SK-N-SH (cell line): ENCODE results near the gene TNFRSF14. TPM values are rescaled to one million over a fixed set of nuclear protein-coding genes. Genes with fewer than 3 reads are reported as not detected.

ENCODE experiments used
- CTCF ChIA-PET: fragments of 300-600, 350-600 bp; formaldehyde crosslinking; extraction: SDS; loops from one replicate; lab custom pipeline; 2021; lab: Yijun Ruan, JAX
- POLR2A ChIA-PET: fragments of 350-600 bp; sonication (Branson Sonifier 250); formaldehyde crosslinking; extraction: SDS; loops from one replicate; lab custom pipeline; 2020; ENCODE audit warnings: antibody characterized with exemption, inconsistent platforms; lab: Yijun Ruan, JAX
- DNase-seq: peaks from one replicate; pipeline ENCODE4 v3.0.0; 2012
- H2AFZ ChIP-seq: fragments of 200-600 bp; sonication (generic); 2 replicates; pipeline ENCODE4 v1.8.1; 2016; ENCODE audit warnings: antibody characterized with exemption, mild to moderate bottlenecking, low read depth
- H3F3A ChIP-seq: fragments of 200-600 bp; sonication (generic); replicated peaks from 2 replicates; pipeline ENCODE3; 2016; ENCODE audit warnings: antibody characterized with exemption, mild to moderate bottlenecking; ENCODE audit not compliant: insufficient read depth
- H3K27ac ChIP-seq, 2 experiments: fragments of 200-500 bp in 1 of 2; fragments of 200-600 bp in 1 of 2; sonication (Bioruptor generic) in 1 of 2; sonication (generic), shearing (Covaris generic) in 1 of 2; 2 replicates each; pipeline versions ENCODE4 v1.5.1 to v1.6.1; 2014 to 2016; ENCODE audit warnings: low read depth in 2 of 2, inconsistent platforms in 1 of 2, low read length in 1 of 2, mild to moderate bottlenecking in 1 of 2, mixed read lengths in 1 of 2
- H3K27me3 ChIP-seq: fragments of 200-600 bp; sonication (generic), shearing (Covaris generic); 2 replicates; pipeline ENCODE4 v1.6.1; 2016; ENCODE audit warnings: mixed run types; ENCODE audit not compliant: insufficient read depth
- H3K36me3 ChIP-seq, 2 experiments: fragments of 200-500 bp in 1 of 2; fragments of 200-600 bp in 1 of 2; sonication (Bioruptor generic) in 1 of 2; sonication (generic) in 1 of 2; replicated peaks in 1 of 2; 2 replicates each; pipeline versions ENCODE3 to v1.5.1; 2014 to 2016; ENCODE audit warnings: low read length in 1 of 2, mild to moderate bottlenecking in 1 of 2; ENCODE audit not compliant: insufficient read depth in 2 of 2, control insufficient read depth in 1 of 2
- H3K4me1 ChIP-seq, 2 experiments: fragments of 200-500 bp in 1 of 2; fragments of 200-600 bp in 1 of 2; sonication (Bioruptor generic) in 1 of 2; sonication (generic), shearing (Covaris generic) in 1 of 2; 2 replicates each; pipeline versions ENCODE4 v1.5.1 to v1.6.1; 2014 to 2016; ENCODE audit warnings: low read depth in 1 of 2, low read length in 1 of 2, mixed run types in 1 of 2; ENCODE audit not compliant: insufficient read depth in 2 of 2, control insufficient read depth in 1 of 2
- H3K4me2 ChIP-seq: fragments of 200-600 bp; sonication (generic), shearing (Covaris generic); 2 replicates; pipeline ENCODE4 v1.6.1; 2017; ENCODE audit warnings: mixed run types
- H3K4me3 ChIP-seq, 2 experiments: fragments of 200-500 bp in 1 of 2; fragments of 200-600 bp in 1 of 2; sonication (Bioruptor generic) in 1 of 2; sonication (generic), shearing (Covaris generic) in 1 of 2; 2 replicates each; pipeline versions ENCODE4 v1.5.1 to v1.8.1; 2014 to 2016; ENCODE audit warnings: low read depth in 2 of 2, inconsistent platforms in 1 of 2, low read length in 1 of 2, mild to moderate bottlenecking in 1 of 2, mixed read lengths in 1 of 2, moderate library complexity in 1 of 2
- H3K79me2 ChIP-seq: fragments of 200-600 bp; sonication (generic); 2 replicates; pipeline ENCODE4 v1.8.1; 2017; ENCODE audit warnings: mild to moderate bottlenecking; ENCODE audit not compliant: insufficient read depth
- H3K9ac ChIP-seq: fragments of 200-600 bp; sonication (generic); 2 replicates; pipeline ENCODE4 v1.6.1; 2017; ENCODE audit warnings: mixed run types
- H3K9me2 ChIP-seq: fragments of 200-600 bp; sonication (generic); 2 replicates; pipeline ENCODE4 v1.6.1; 2017; ENCODE audit warnings: mixed run types
- H3K9me3 ChIP-seq: fragments of 200-600 bp; sonication (generic); 2 replicates; pipeline ENCODE4 v1.6.1; 2017; ENCODE audit warnings: mixed run types, mild to moderate bottlenecking, moderate library complexity
- H4K20me1 ChIP-seq: fragments of 200-600 bp; sonication (generic); 2 replicates; pipeline ENCODE4 v1.6.1; 2017; ENCODE audit warnings: mild to moderate bottlenecking, mixed run types; ENCODE audit not compliant: insufficient read depth
- ELF1 ChIP-seq: IDR thresholded peaks from 2 replicates; pipeline ENCODE4 v1.4.0; 2012
- GABPA ChIP-seq: IDR thresholded peaks from 2 replicates; pipeline ENCODE4 v1.4.0; 2012; ENCODE audit warnings: low read depth, mild to moderate bottlenecking
- MEF2A ChIP-seq: IDR thresholded peaks from 2 replicates; pipeline ENCODE4 v1.4.0; 2012; ENCODE audit warnings: low read depth, borderline replicate concordance
- RAD21 ChIP-seq: IDR thresholded peaks from 2 replicates; pipeline ENCODE4 v1.6.1; 2012; ENCODE audit warnings: mild to moderate bottlenecking, low read length
- RCOR1 ChIP-seq: fragments of 150-350 bp; IDR thresholded peaks from 2 replicates; pipeline ENCODE4 v1.6.1; 2017; ENCODE audit warnings: antibody characterized with exemption, low read length
- RFX5 ChIP-seq: IDR thresholded peaks from 2 replicates; pipeline ENCODE4 v1.6.1; 2012; ENCODE audit warnings: mild to moderate bottlenecking, improper control_type of control experiment, low read length
- SIN3A ChIP-seq: IDR thresholded peaks from 2 replicates; pipeline ENCODE4 v1.6.1; 2012; ENCODE audit warnings: low read depth, mild to moderate bottlenecking, low read length, moderate library complexity, borderline replicate concordance
- SMC3 ChIP-seq: IDR thresholded peaks from 2 replicates; pipeline ENCODE4 v1.6.1; 2012; ENCODE audit warnings: low read depth, low read length, improper control_type of control experiment
- YY1 ChIP-seq: IDR thresholded peaks from 2 replicates; pipeline ENCODE4 v1.4.0; 2012; ENCODE audit warnings: low read depth, mild to moderate bottlenecking
- WGBS: methylation state at CpG from one replicate; pipeline ENCODE4 v1.1.6; 2017; ENCODE audit warnings: low lambda C conversion rate; 5-methylcytosine and 5-hydroxymethylcytosine counted together
- polyA plus RNA-seq, 3 experiments: library from polyadenylated mRNA; depleted of rRNA; stranded (reverse); fragments of >200 nt; gene quantifications; 2 replicates each; pipeline ENCODE4 v1.2.3, GENCODE V29; 2012
- TF ChIP-seq, protein P1 (sequence below): IDR thresholded peaks from 2 replicates; pipeline ENCODE4; 2012
- TF ChIP-seq, protein P2 (sequence below): IDR thresholded peaks from 2 replicates; pipeline ENCODE4 v1.4.0; 2012; ENCODE audit warnings: low read depth
- TF ChIP-seq, protein P3 (sequence below): IDR thresholded peaks from 2 replicates; pipeline ENCODE4 v1.4.0; 2012; ENCODE audit warnings: low read depth, borderline replicate concordance

The TNFRSF14 gene
- polyA plus RNA-seq, 1 of the 3 experiments (the other 2 are of a cell fraction), result 0.28 TPM

GRCh38 chr1:2520806-2521205 lies 35.4 kb upstream of the TNFRSF14 start:
- TF ChIP-seq MEF2A (no peak), RAD21 (no peak), SMC3 (no peak), ELF1 (no peak)
- TF ChIP-seq, protein P1, sequence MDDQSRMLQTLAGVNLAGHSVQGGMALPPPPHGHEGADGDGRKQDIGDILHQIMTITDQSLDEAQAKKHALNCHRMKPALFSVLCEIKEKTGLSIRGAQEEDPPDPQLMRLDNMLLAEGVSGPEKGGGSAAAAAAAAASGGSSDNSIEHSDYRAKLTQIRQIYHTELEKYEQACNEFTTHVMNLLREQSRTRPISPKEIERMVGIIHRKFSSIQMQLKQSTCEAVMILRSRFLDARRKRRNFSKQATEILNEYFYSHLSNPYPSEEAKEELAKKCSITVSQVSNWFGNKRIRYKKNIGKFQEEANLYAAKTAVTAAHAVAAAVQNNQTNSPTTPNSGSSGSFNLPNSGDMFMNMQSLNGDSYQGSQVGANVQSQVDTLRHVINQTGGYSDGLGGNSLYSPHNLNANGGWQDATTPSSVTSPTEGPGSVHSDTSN, result no peak
- Histone ChIP-seq H3K36me3 (peaks cover 5 to 61% of the 10 kb centered on the region in 2 experiments), H3F3A (no peaks in the 10 kb centered on the region), H3K4me3 (no peak overlapping the region), H3K27ac (no peak overlapping the region), H3K4me2 (no peak overlapping the region), H4K20me1 (peaks cover 36% of the 10 kb centered on the region), H3K9me3 (no peaks in the 10 kb centered on the region), H3K9ac (no peak overlapping the region), H2AFZ (no peak overlapping the region), H3K9me2 (no peaks in the 10 kb centered on the region), H3K27me3 (no peaks in the 10 kb centered on the region), H3K79me2 (peaks cover 38% of the 10 kb centered on the region), H3K4me1 (peaks cover 0 to 19% of the 10 kb centered on the region in 2 experiments; a peak in 2 of 4 replicates)
- ChIA-PET CTCF (interaction anchor here (1.3 kb wide), 1 partner anchor 11 kb away, joined by 4 read pairs; no protein-coding TSS in a partner anchor), POLR2A (no interaction called here)
- 93% methylated on average over 17 of the region's 21 CpGs for WGBS
- DNase-seq, result no peak

DNA sequence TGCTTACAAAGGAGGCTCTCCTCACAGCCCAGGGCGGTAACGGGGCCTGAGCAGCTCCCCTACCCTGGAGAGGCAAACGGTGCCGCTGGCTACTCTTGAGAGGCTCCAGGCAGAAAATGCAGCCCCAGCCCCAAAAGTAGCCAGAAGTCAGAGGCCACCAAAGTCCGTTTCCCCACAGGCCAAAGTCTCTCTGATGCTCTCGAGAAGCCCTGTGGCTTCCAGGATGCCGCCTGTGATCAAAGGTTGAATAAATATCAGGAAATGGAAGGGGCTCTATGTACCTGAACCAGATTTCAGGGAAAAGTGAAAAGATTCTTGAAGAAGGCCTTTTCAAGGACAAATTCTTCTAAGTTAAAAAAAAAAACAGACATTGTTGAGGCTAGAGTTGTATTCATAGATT lies 33.9 kb upstream of the TNFRSF14 start:
- POLR2A ChIA-PET, result no interaction called here
- peaks cover 0 to 25% of the 10 kb centered on the region in 2 experiments; a peak in 3 of 4 replicates for H3K4me1 ChIP-seq
- no peak overlapping the region for H2AFZ ChIP-seq
- CTCF ChIA-PET, result interaction anchor here (1.0 kb wide), 1 partner anchor 25 kb away, joined by 3 read pairs; no protein-coding TSS in a partner anchor
- H3K9me3 ChIP-seq, result no peaks in the 10 kb centered on the region
- DNase-seq, result no peak
- 97% methylated on average over 7 of the region's 7 CpGs for WGBS
- TF ChIP-seq GABPA, result no peak
- no peak for TF ChIP-seq RCOR1
- TF ChIP-seq YY1, result no peak
- TF ChIP-seq, protein P2, sequence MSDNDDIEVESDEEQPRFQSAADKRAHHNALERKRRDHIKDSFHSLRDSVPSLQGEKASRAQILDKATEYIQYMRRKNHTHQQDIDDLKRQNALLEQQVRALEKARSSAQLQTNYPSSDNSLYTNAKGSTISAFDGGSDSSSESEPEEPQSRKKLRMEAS, result no peak
- TF ChIP-seq RFX5, result no peak
- TF ChIP-seq SIN3A, result no peak
- TF ChIP-seq, protein P3, sequence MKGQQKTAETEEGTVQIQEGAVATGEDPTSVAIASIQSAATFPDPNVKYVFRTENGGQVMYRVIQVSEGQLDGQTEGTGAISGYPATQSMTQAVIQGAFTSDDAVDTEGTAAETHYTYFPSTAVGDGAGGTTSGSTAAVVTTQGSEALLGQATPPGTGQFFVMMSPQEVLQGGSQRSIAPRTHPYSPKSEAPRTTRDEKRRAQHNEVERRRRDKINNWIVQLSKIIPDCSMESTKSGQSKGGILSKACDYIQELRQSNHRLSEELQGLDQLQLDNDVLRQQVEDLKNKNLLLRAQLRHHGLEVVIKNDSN, result no peak
- TF ChIP-seq, all 33 proteins: peak for 0
- Histone ChIP-seq H3K9me2 (no peaks in the 10 kb centered on the region), H3K9ac (no peak overlapping the region), H4K20me1 (peaks cover 38% of the 10 kb centered on the region), H3K4me2 (no peak overlapping the region), H3K36me3 (peaks cover 5 to 48% of the 10 kb centered on the region in 2 experiments), H3F3A (no peaks in the 10 kb centered on the region), H3K4me3 (no peak overlapping the region), H3K79me2 (peaks cover 40% of the 10 kb centered on the region), H3K27ac (no peak overlapping the region), H3K27me3 (no peaks in the 10 kb centered on the region)
